Mucosa of rectum (tissue), 2 donors: ENCODE data around the gene NEGR1.

Experiments used
- H3K27ac ChIP-seq, 2 donors: one replicate each; pipeline ENCODE4 v1.7.0; 2013; ENCODE audit warnings: inconsistent platforms in 2 of 2, low read depth in 2 of 2, low read length in 2 of 2
- H3K27me3 ChIP-seq, 2 donors: one replicate each; pipeline ENCODE4 v1.7.0; 2013; ENCODE audit warnings: low read length in 2 of 2; ENCODE audit not compliant: control insufficient read depth in 2 of 2, insufficient read depth in 2 of 2
- H3K36me3 ChIP-seq, 2 donors: one replicate each; pipeline ENCODE4 v1.7.0; 2013; ENCODE audit warnings: low read length in 2 of 2; ENCODE audit not compliant: control insufficient read depth in 2 of 2, insufficient read depth in 2 of 2
- H3K4me1 ChIP-seq, 2 donors: one replicate each; pipeline ENCODE4 v1.7.0; 2013; ENCODE audit warnings: low read length in 2 of 2, mild to moderate bottlenecking in 1 of 2; ENCODE audit not compliant: control insufficient read depth in 2 of 2, insufficient read depth in 2 of 2
- H3K4me3 ChIP-seq, 2 donors: one replicate each; pipeline ENCODE4 v1.7.0; 2013; ENCODE audit warnings: low read length in 2 of 2
- H3K9ac ChIP-seq, 2 donors: one replicate each; pipeline ENCODE4 v1.7.0; 2013; ENCODE audit warnings: low read length in 2 of 2, low read depth in 1 of 2, mild to moderate bottlenecking in 1 of 2
- H3K9me3 ChIP-seq, 2 donors: one replicate each; pipeline ENCODE4 v1.7.0; 2013; ENCODE audit warnings: low read length in 2 of 2; ENCODE audit not compliant: control insufficient read depth in 2 of 2
- donor health status: healthy.
- donor health status: Normal muscosa, but diverticular disease.

The NEGR1 gene

GRCh38 chr1:71490432-71490831 is 791.9 kb downstream of the NEGR1 start:
- no peaks in the 10 kb centered on the region for H3K36me3 ChIP-seq
- H3K4me3 ChIP-seq: no peak overlapping the region
- peaks cover 0 to 4% of the 10 kb centered on the region in 2 donors for H3K4me1 ChIP-seq
- no peaks in the 10 kb centered on the region for H3K9me3 ChIP-seq
- no peaks in the 10 kb centered on the region for H3K27me3 ChIP-seq
- no peak overlapping the region for H3K9ac ChIP-seq
- no peak overlapping the region for H3K27ac ChIP-seq

DNA sequence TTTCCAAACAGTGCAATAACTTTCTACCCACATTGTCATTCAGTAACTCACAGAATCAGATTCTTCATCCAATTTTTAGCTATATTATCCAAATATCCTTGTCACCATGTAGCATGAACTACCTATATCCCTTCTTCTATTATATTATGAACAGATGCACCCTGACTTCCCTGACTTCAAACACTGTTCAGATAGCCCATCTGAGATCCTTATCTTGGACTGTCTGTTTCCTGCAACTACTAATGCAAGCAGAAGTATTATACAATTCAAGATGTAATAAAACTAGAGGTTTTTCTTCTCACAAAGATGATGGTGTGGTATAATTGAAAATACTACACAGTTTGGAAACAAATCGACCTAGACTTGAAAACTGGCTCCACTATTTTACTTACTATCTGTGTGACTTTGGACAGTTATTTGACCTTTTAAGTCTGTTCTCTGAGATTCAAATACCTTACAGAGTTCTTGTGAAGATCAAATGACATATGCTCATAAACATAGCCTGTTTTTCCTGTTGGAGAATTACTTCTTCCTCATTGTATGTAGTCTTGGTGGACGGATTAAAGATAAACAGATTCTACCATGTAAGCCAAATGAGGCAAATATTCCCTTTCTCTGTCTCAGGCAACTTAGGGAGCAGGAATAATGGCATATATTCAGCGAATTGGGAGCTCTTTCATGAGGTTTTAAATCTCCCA is 793.6 kb downstream of the NEGR1 start:
- Histone ChIP-seq H3K36me3 (no peaks in the 10 kb centered on the region), H3K4me3 (no peak overlapping the region), H3K9me3 (no peaks in the 10 kb centered on the region), H3K27ac (no peak overlapping the region), H3K4me1 (peaks cover 0 to 4% of the 10 kb centered on the region in 2 donors), H3K27me3 (no peaks in the 10 kb centered on the region), H3K9ac (no peak overlapping the region)

DNA sequence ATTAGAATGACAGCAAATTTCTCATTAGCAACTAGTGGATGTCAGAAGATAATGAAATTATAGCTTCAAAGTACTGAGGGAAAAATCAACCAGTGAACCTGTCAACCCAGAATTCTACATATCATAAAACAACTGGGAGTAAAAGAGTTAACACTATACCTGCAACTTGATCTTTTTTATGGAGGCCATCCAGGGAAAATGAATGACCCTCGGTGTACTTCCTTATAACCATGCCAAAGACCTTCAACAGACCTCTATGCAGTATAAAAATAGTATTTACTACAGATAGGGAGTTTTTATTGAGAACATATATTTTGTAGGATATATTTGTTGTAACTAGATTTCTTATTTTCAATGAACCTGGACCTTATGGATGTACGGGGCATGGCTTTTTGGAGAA is 809.0 kb downstream of the NEGR1 start:
- H3K36me3 ChIP-seq: no peaks in the 10 kb centered on the region
- H3K27me3 ChIP-seq: no peaks in the 10 kb centered on the region
- peaks cover 0 to 3% of the 10 kb centered on the region in 2 donors for H3K4me1 ChIP-seq
- peak overlapping the region in 1 of 2 donors; percentile 9 for H3K9ac ChIP-seq
- no peak overlapping the region for H3K27ac ChIP-seq
- no peaks in the 10 kb centered on the region for H3K9me3 ChIP-seq
- no peak overlapping the region for H3K4me3 ChIP-seq

DNA sequence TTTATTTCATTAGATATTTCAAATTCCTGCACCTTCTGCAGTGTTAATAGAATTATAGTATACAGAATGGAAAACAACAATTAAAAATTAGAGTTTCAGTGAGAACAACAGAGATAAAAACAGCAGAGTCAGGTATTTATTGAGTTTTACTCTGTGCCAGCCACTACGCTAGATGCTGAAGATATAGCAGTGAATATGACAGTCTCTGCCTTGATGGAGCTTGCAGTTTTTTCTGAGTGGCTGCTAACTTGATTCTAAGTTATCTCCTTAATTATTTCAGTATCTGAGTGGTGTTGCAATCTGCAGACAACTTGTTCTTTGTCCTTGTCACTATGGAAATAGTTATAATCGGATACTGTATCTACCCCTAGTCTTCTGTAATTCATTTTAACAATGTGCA is 817.2 kb downstream of the NEGR1 start:
- Histone ChIP-seq H3K27me3 (no peaks in the 10 kb centered on the region), H3K4me1 (no peaks in the 10 kb centered on the region), H3K9ac (no peak overlapping the region), H3K9me3 (no peaks in the 10 kb centered on the region), H3K4me3 (no peak overlapping the region), H3K36me3 (no peaks in the 10 kb centered on the region), H3K27ac (no peak overlapping the region)

GRCh38 chr1:71464016-71464415 is 818.3 kb downstream of the NEGR1 start:
- H3K9me3 ChIP-seq: no peaks in the 10 kb centered on the region
- H3K9ac ChIP-seq: no peak overlapping the region
- no peak overlapping the region for H3K4me3 ChIP-seq
- no peaks in the 10 kb centered on the region for H3K36me3 ChIP-seq
- no peaks in the 10 kb centered on the region for H3K27me3 ChIP-seq
- H3K27ac ChIP-seq: no peak overlapping the region
- H3K4me1 ChIP-seq: no peaks in the 10 kb centered on the region

- Histone ChIP-seq H3K27ac (no peak overlapping the region), H3K4me1 (no peaks in the 10 kb centered on the region), H3K4me3 (no peak overlapping the region), H3K36me3 (no peaks in the 10 kb centered on the region), H3K9me3 (no peaks in the 10 kb centered on the region), H3K9ac (no peak overlapping the region), H3K27me3 (no peaks in the 10 kb centered on the region)
Observed at GRCh38 chr1:71463144-71463543, 819.2 kb downstream of the NEGR1 start.

DNA sequence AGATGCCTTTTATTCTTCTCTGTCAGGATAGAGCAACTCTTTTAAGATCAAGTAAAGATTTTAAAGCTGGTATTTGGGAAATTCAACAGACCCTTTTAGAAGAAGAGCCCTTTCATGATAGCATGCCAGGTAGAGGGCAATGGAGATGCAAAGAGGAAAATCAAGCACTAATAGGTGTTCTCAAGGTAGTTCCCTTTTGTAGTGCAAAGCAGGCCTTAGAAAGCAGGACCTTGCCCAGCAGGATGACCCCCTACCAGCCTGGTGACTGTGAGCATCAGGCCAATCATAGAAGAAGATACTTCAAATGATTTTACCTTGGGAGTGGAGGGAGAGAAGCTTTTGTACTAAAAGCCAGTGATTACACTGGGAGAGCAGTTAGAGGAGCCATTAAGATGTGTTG is 820.1 kb downstream of the NEGR1 start:
- H3K36me3 ChIP-seq: no peaks in the 10 kb centered on the region
- no peaks in the 10 kb centered on the region for H3K27me3 ChIP-seq
- H3K27ac ChIP-seq: no peak overlapping the region
- H3K4me3 ChIP-seq: no peak overlapping the region
- H3K9me3 ChIP-seq: no peaks in the 10 kb centered on the region
- no peaks in the 10 kb centered on the region for H3K4me1 ChIP-seq
- H3K9ac ChIP-seq: no peak overlapping the region

- Histone ChIP-seq H3K36me3 (no peaks in the 10 kb centered on the region), H3K4me1 (no peaks in the 10 kb centered on the region), H3K9ac (no peak overlapping the region), H3K9me3 (no peaks in the 10 kb centered on the region), H3K27ac (no peak overlapping the region), H3K27me3 (no peaks in the 10 kb centered on the region), H3K4me3 (no peak overlapping the region)
Observed at GRCh38 chr1:71461416-71461815, 820.9 kb downstream of the NEGR1 start.

DNA sequence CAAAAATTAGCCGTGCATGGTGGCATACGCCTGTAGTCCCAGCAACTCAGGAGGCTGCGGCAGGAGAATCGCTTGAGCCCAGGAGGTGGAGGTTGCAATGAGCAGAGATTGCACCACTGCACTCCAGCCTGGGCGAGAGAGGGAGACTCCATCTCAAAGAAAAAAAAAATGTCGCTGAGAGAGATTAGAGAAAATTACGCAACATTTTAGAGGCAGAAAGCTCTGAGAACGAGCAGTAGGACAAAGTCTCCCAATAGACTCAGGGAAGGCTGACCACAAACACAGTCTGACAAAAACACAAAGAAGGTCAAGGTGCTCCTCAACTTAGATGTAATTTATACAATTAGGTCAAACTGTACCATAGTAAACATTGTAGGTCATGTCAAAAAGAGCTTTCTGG is 833.9 kb downstream of the NEGR1 start:
- no peaks in the 10 kb centered on the region for H3K27me3 ChIP-seq
- no peaks in the 10 kb centered on the region for H3K36me3 ChIP-seq
- no peak overlapping the region for H3K9ac ChIP-seq
- no peaks in the 10 kb centered on the region for H3K4me1 ChIP-seq
- no peak overlapping the region for H3K4me3 ChIP-seq
- H3K9me3 ChIP-seq: no peaks in the 10 kb centered on the region
- no peak overlapping the region for H3K27ac ChIP-seq

DNA sequence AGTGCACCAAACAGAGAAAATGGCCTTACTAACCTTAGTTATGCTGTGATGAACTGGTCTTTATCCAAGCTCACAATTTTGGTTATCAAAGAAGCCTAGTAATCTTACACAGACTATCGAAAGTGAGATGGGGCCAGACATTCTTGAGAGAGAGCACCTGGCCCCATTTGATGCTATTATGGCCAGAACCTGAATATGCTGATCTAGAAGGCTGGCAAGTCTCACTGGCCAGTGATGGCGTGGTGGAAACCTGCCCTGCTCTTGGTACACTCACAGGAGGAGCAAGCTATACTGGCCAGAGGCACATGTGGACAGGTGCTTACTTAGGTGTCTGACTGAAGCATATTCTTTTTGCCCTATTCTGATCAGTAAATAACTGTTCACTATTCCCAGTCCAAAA is 843.7 kb downstream of the NEGR1 start:
- no peaks in the 10 kb centered on the region for H3K27me3 ChIP-seq
- H3K27ac ChIP-seq: no peak overlapping the region
- no peaks in the 10 kb centered on the region for H3K4me1 ChIP-seq
- H3K36me3 ChIP-seq: no peaks in the 10 kb centered on the region
- no peak overlapping the region for H3K9ac ChIP-seq
- H3K4me3 ChIP-seq: no peak overlapping the region
- H3K9me3 ChIP-seq: no peaks in the 10 kb centered on the region

DNA sequence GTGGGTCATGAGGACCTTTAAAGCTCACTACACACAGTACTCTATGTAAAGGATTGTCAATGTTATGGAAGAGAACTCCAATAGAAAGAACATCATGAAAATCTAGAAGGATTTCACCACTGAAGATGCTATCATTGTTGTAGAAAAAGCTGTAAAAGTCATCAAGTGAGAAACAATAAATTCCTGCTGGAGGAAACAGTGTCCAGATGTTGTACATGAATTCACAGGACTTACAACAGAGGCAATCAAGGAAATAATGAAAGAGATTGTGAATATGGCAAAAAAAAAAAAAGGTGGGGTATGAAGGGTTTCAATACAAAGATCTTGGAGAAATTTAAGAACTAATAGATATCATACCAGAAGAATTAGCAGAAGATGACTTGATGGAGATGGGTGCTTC is 846.4 kb downstream of the NEGR1 start:
- Histone ChIP-seq H3K9me3 (no peaks in the 10 kb centered on the region), H3K4me1 (no peaks in the 10 kb centered on the region), H3K27ac (no peak overlapping the region), H3K36me3 (no peaks in the 10 kb centered on the region), H3K9ac (no peak overlapping the region), H3K4me3 (no peak overlapping the region), H3K27me3 (no peaks in the 10 kb centered on the region)
